Nephron progenitor cell (in vitro differentiated cells): Measurements from ENCODE around the gene ABCC12.

ENCODE experiments used
- DNase-seq: peaks from one replicate; pipeline ENCODE4 v3.0.0; 2021
- H3K27ac Mint-ChIP-seq: 2 replicates; pipeline ENCODE4 v1.8.0; 2021; ENCODE audit warnings: mild to moderate bottlenecking, moderate library complexity, mixed read lengths
- H3K27me3 Mint-ChIP-seq: 2 replicates; pipeline ENCODE4 v1.8.0; 2021; ENCODE audit warnings: mild to moderate bottlenecking, low read depth, mixed read lengths; ENCODE audit not compliant: poor library complexity
- H3K36me3 Mint-ChIP-seq: 2 replicates; pipeline ENCODE4 v1.8.0; 2021; ENCODE audit warnings: low read depth, mixed read lengths
- H3K4me1 Mint-ChIP-seq: 2 replicates; pipeline ENCODE4 v1.8.0; 2021; ENCODE audit warnings: mixed read lengths
- H3K4me3 Mint-ChIP-seq: 2 replicates; pipeline ENCODE4 v1.8.0; 2021; ENCODE audit warnings: mild to moderate bottlenecking, moderate library complexity, mixed read lengths
- H3K9me3 Mint-ChIP-seq: 2 replicates; pipeline ENCODE4 v1.8.0; 2021; ENCODE audit warnings: mild to moderate bottlenecking, moderate library complexity, mixed read lengths
- TF ChIP-seq, protein P1 (sequence below): fragments of 200-600 bp; sonication (generic); IDR thresholded peaks from 2 replicates; pipeline ENCODE4 v1.5.0; 2021; ENCODE audit warnings: antibody characterized with exemption

Gene ABCC12

DNA sequence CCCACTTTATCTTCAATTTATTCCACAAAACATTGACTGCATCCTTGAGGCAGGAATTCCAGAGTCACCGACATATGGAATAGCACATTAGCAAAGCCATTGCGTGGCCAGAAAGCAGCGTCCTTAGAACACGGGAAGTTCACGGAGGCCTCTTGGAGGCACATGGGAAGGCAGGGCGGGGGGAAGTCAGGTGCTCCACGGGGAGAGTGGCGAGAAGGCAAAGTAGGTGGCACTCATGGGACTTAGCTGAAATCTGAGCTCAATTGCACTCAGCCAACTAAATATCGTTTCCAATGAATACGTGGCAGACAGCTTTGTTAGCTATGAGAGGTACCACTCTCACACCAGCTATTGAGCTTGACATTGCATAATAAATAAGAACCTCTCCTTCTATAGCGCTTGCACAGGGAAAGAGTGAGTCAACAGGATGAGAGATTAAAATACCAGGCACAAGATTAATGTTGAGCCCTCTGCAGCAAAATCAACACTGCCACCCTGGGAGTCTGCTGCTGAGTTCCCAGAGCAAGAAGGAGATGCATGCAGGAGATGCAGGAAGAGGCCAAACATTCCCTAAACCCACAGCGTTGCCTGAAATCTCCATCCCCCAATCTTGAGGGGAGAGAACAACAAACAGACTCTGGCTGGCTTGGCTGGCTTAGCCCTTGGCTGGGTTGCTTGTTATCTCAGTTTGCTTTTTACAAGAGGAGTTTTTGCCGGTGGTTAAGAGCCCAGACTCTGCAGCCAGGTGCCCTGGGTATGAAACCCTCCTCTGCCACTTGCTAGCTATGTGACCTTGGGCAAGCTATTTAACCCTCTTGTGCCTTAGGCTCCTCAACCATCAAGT lies 28.8 kb downstream of the ABCC12 start:
- H3K9me3 Mint-ChIP-seq, result no peaks in the 10 kb centered on the region
- no peak for DNase-seq
- TF ChIP-seq, protein P1, sequence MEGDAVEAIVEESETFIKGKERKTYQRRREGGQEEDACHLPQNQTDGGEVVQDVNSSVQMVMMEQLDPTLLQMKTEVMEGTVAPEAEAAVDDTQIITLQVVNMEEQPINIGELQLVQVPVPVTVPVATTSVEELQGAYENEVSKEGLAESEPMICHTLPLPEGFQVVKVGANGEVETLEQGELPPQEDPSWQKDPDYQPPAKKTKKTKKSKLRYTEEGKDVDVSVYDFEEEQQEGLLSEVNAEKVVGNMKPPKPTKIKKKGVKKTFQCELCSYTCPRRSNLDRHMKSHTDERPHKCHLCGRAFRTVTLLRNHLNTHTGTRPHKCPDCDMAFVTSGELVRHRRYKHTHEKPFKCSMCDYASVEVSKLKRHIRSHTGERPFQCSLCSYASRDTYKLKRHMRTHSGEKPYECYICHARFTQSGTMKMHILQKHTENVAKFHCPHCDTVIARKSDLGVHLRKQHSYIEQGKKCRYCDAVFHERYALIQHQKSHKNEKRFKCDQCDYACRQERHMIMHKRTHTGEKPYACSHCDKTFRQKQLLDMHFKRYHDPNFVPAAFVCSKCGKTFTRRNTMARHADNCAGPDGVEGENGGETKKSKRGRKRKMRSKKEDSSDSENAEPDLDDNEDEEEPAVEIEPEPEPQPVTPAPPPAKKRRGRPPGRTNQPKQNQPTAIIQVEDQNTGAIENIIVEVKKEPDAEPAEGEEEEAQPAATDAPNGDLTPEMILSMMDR, result no peak
- no peak overlapping the region for H3K4me3 Mint-ChIP-seq
- H3K36me3 Mint-ChIP-seq, result no peaks in the 10 kb centered on the region
- no peak overlapping the region for H3K27ac Mint-ChIP-seq
- H3K27me3 Mint-ChIP-seq, result peaks cover 4% of the 10 kb centered on the region
- peaks cover 8% of the 10 kb centered on the region for H3K4me1 Mint-ChIP-seq

DNA sequence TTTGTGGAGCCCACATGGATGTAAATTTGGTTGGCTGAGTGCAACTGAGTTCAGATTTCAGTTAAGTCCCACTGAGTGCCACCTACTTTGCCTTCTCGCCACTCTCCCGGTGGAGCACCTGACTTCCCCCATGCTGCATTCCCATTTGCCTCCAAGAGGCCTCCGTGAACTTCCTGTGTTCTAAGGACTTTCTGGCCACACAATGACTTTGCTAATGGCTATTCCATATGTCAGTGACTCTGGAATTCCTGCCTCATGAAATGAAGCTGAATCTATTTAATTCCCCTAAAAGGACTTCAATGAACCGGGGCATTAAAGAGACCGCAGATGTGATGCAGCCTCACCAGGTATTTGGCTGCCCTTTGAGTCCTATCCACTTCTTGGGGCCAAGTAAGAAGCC lies 29.9 kb downstream of the ABCC12 start:
- TF ChIP-seq, protein P1, result no peak
- Mint-ChIP-seq H3K36me3 (no peaks in the 10 kb centered on the region), H3K4me3 (no peak overlapping the region), H3K4me1 (peaks cover 8% of the 10 kb centered on the region), H3K27me3 (no peaks in the 10 kb centered on the region), H3K9me3 (no peaks in the 10 kb centered on the region), H3K27ac (no peak overlapping the region)
- no peak for DNase-seq

DNA sequence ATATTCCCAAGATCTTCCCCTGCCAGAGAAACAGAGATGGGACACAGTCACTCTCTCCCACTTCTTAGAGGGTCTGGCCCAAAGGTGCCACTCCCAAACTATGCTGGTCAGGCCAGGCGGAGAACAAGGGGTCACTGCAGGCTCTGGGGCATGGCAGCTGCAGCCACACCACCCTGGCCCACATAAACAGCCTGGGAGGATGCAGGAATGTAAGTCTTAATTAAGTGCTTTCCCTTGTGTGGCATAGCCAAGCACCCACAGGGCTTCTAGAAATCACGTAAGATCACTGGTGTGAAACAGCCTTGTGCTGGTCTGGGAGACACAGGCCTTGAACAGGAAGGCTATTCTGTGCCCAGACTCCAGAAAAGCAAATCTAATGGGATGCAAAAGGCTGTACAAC lies 31.5 kb downstream of the ABCC12 start:
- H3K4me1 Mint-ChIP-seq, result peaks cover 8% of the 10 kb centered on the region
- no peak for DNase-seq
- no peaks in the 10 kb centered on the region for H3K36me3 Mint-ChIP-seq
- H3K27me3 Mint-ChIP-seq, result no peaks in the 10 kb centered on the region
- no peak overlapping the region for H3K4me3 Mint-ChIP-seq
- no peaks in the 10 kb centered on the region for H3K9me3 Mint-ChIP-seq
- TF ChIP-seq, protein P1, result no peak
- no peak overlapping the region for H3K27ac Mint-ChIP-seq

DNA sequence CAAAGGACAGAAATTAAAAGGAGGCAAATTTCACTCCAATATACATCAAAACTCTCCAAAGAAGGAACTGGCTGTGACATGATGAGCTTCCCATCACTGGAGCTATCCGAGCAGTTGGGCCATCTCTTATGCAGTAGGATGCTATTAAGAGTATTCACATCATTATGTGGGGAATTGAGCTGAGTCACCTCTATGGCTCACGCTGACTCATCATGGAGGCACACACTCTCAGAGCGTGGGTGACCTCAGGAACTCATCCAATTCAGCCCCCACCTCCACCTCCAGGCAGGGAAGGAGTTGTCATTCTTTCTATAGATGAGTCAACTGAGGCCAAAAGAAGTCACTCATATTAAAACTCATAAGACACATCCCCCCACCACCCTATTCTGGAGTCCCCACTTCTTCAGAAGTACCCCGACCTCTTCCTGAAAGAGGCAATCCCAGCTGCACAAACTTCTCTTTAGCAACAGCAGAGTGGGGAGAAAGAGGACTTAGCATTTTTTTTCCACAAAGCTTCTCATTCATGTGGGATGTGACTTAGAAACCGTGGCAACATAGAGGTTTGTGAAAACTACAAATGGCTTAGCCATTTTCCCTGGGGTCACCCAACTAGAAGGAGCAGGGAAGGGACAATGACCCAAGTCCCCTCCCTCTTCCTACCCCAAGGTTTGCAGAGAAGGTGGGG lies 32.5 kb downstream of the ABCC12 start:
- Mint-ChIP-seq H3K27ac (no peak overlapping the region), H3K4me1 (peaks cover 8% of the 10 kb centered on the region), H3K4me3 (no peak overlapping the region), H3K36me3 (no peaks in the 10 kb centered on the region), H3K9me3 (no peaks in the 10 kb centered on the region), H3K27me3 (no peaks in the 10 kb centered on the region)
- DNase-seq, result no peak
- TF ChIP-seq, protein P1, result no peak

DNA sequence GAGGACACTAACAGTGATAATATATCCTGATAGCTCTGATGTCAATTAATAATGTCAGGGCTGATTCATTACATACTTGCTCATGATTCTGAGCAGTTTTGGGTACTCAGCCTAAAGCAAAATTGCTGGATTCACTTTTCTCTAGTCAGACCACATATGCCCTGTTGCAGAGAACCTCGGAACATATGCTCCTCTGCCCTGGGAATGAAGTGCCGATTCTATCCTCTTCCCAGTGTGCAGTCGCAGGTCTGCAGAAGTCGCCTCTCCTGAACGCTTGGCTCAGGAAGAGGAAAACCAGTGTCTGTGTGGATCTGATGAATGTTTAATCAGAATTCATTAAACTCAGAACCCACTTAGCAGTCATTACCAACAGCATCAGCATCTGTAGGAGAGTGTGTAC lies 34.5 kb downstream of the ABCC12 start:
- Mint-ChIP-seq H3K9me3 (no peaks in the 10 kb centered on the region), H3K36me3 (no peaks in the 10 kb centered on the region), H3K4me3 (no peak overlapping the region), H3K4me1 (peaks cover 2% of the 10 kb centered on the region), H3K27me3 (no peaks in the 10 kb centered on the region), H3K27ac (no peak overlapping the region)
- no peak for DNase-seq
- TF ChIP-seq, protein P1, result no peak

DNA sequence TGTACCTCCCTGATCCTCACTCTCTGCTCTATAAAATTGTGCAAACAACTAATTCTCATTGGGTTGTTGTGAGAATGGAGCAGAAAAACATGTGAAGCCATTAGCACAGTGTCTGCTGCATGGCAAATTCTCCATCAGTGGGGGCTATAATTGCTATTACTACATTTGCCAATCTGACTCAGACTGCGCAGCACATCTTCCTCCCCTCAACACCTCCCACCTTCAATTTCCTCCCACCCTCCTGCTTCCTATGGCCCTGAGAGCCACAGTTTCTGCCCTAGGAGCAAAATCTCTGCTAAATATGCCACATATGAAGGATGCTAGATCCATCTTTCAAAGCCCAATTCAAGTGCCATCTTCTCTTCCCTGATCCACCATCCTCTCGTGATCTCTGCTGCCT lies 37.0 kb downstream of the ABCC12 start:
- TF ChIP-seq, protein P1, result no peak
- Mint-ChIP-seq H3K4me1 (peaks cover 5% of the 10 kb centered on the region), H3K9me3 (no peaks in the 10 kb centered on the region), H3K27me3 (no peaks in the 10 kb centered on the region), H3K27ac (no peak overlapping the region), H3K4me3 (no peak overlapping the region), H3K36me3 (no peaks in the 10 kb centered on the region)
- no peak for DNase-seq
